Measurements from ENCODE around the gene MED12.

MED12 gene

GRCh38 chrX:71160475-71160874, 42.1 kb downstream of the MED12 start:
- no peak overlapping the region for H3K4me3 ChIP-seq (ENCODE audit: low read depth, low read length)
- TF ChIP-seq CTCF (IDR thresholded peaks at IDR 0.05; ENCODE audit: low read depth, low read length): no peak

GRCh38 chrX:71162981-71163380, 44.6 kb downstream of the MED12 start:
- H3K4me3 ChIP-seq (ENCODE audit: low read depth, low read length): no peak overlapping the region
- TF ChIP-seq CTCF (IDR thresholded peaks at IDR 0.05; ENCODE audit: low read depth, low read length): no peak

- TF ChIP-seq CTCF (IDR thresholded peaks at IDR 0.05; ENCODE audit: low read depth, low read length): no peak
- no peak overlapping the region for H3K4me3 ChIP-seq (ENCODE audit: low read depth, low read length)
These were observed 45.7 kb downstream of the MED12 start for GRCh38 chrX:71164071-71164470.

- no peak for TF ChIP-seq CTCF (IDR thresholded peaks at IDR 0.05; ENCODE audit: low read depth, low read length)
- H3K4me3 ChIP-seq (ENCODE audit: low read depth, low read length): no peak overlapping the region
These were observed 48.1 kb downstream of the MED12 start for GRCh38 chrX:71166461-71166860.

GRCh38 chrX:71167031-71167781, 48.8 kb downstream of the MED12 start:
- no peak overlapping the region for H3K4me3 ChIP-seq (ENCODE audit: low read depth, low read length)
- TF ChIP-seq CTCF (IDR thresholded peaks at IDR 0.05; ENCODE audit: low read depth, low read length): no peak

- H3K4me3 ChIP-seq (ENCODE audit: low read depth, low read length): no peak overlapping the region
- no peak for TF ChIP-seq CTCF (IDR thresholded peaks at IDR 0.05; ENCODE audit: low read depth, low read length)
These were observed 49.7 kb downstream of the MED12 start for GRCh38 chrX:71168134-71168533.

GRCh38 chrX:71169586-71169985, 51.2 kb downstream of the MED12 start:
- H3K4me3 ChIP-seq (ENCODE audit: low read depth, low read length): no peak overlapping the region
- no peak for TF ChIP-seq CTCF (IDR thresholded peaks at IDR 0.05; ENCODE audit: low read depth, low read length)

All from WI38 (cell line).